Activated CD8-positive, alpha-beta T cell treated with anti-CD3 and anti-CD28 coated beads, Interleukin-2, amount 10 ng/mL, durations not matched to agents 7 days and 5 days (primary cell): ENCODE measurements around the gene TMEM72. TPM values are rescaled to one million over a fixed set of nuclear protein-coding genes. Genes with fewer than 3 reads are reported as not detected.

Experiments
- ATAC-seq: fragments of 150-1000 bp; cut with Tn5 transposase; one replicate; pipeline ENCODE4 v1.10.0; 2021; ENCODE audit warnings: moderate library complexity
- CTCF ChIA-PET: fragments of 350-600 bp; sonication (Branson Sonifier 250); formaldehyde crosslinking; loops from one replicate; lab custom pipeline; 2021; ENCODE audit warnings: antibody characterized with exemption; lab: Charles Lee
- POLR2A ChIA-PET: fragments of 350-600 bp; sonication (Branson Sonifier 250); formaldehyde crosslinking; loops from one replicate; lab custom pipeline; 2021; ENCODE audit warnings: antibody characterized with exemption; lab: Charles Lee
- DNase-seq: peaks from one replicate; pipeline ENCODE4 v3.0.0-alpha.2; 2020
- H3K27ac Mint-ChIP-seq: one replicate; pipeline ENCODE4 v1.8.0; 2021; ENCODE audit warnings: mild to moderate bottlenecking, mixed read lengths
- H3K27me3 Mint-ChIP-seq: one replicate; pipeline ENCODE4 v1.8.0; 2021; ENCODE audit warnings: low read depth, mixed read lengths
- H3K36me3 Mint-ChIP-seq: one replicate; pipeline ENCODE4 v1.8.0; 2021; ENCODE audit warnings: low read depth, mixed read lengths
- H3K4me1 Mint-ChIP-seq: one replicate; pipeline ENCODE4 v1.8.0; 2021; ENCODE audit warnings: low read depth, mixed read lengths
- H3K4me3 Mint-ChIP-seq: one replicate; pipeline ENCODE4 v1.8.0; 2021; ENCODE audit warnings: mild to moderate bottlenecking, mixed read lengths
- H3K9me3 Mint-ChIP-seq: one replicate; pipeline ENCODE4 v1.8.0; 2022; ENCODE audit warnings: mixed read lengths; ENCODE audit not compliant: insufficient read depth
- total RNA-seq, 2 experiments: library from RNA; stranded (reverse); gene quantifications; one replicate each; pipeline ENCODE4 v1.2.3, GENCODE V29; 2021

TMEM72 gene
- total RNA-seq, 2 experiments from 2014 or later, result not detected

DNA sequence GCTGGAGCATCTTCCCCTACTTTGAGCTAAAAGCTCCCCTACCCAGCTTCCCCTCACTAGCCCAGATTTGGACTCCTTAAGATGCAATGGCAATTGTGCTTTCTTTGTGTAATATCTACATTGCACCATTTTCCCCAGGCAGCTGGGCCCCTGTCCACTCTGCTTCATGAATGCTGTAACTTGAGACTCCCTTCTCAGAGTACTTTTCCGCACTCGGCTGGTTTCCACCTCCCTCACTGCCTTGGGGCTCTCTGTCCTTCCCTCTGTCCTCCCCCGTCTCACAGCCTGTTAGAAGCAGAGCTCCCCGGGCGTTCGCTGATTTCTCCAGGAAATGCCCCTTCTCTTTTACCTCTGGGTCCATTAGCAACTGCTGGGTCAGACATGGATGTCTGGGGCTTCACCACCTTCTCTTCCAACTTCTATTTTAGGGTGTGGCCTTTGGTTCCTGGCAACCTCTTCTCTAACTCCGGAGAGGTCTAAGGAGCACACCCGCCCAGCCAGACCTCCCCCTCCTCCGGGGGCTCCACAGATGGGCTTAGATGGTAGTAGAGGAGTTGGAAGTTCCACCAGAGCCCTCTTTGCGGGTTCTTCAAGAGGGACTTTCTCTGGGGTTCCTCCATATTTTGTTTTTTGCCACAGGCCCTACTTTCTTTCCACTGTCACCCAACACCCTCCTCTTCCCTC is 2.9 kb upstream of the TMEM72 start:
- DNase-seq (no peak), ATAC-seq (no peak)
- H3K9me3 Mint-ChIP-seq, result no peaks in the 10 kb centered on the region
- no peak overlapping the region for H3K27ac Mint-ChIP-seq
- ChIA-PET CTCF (interaction anchor here (1.0 to 1.1 kb wide), 2 partner anchors 25 to 51 kb away, joined by 3 read pairs; no protein-coding TSS in a partner anchor), POLR2A (no interaction called here)
- peaks cover 5% of the 10 kb centered on the region for H3K4me1 Mint-ChIP-seq
- H3K27me3 Mint-ChIP-seq, result no peaks in the 10 kb centered on the region
- no peak overlapping the region for H3K4me3 Mint-ChIP-seq
- no peaks in the 10 kb centered on the region for H3K36me3 Mint-ChIP-seq

DNA sequence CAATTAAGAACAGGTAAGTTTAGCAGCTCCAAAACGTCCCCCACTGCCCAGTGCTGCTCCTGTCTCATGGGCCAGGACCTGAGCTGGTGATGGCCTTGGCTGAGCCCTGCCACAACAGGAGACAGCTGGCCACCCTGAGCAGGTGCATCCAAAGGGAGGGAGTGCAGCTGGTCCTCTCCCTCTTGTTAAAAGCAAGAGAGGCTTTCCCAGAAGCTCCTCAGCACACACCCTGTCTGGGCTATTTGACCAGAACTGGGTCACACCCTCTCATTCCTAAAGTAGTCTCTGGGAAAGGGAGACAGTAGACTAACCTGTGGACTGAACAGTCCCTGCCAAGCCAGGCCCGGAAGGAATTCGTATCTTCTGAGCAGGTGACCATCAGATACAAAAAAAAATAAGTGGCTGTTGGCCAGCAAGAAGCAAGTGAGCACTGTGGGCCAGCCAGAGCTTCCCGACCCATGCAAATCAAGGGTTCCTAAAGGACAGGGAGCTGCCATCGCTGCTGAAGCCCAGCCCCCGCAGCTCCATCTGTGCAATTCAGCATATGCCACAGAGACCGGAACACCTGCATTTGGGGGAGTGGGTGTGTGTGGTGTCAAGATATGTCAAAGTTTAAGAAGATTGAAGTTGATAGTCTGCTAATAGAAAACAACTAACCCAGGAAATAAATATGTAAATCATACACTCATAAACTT is 2.1 kb upstream of the TMEM72 start:
- Mint-ChIP-seq H3K27me3 (no peaks in the 10 kb centered on the region), H3K27ac (no peak overlapping the region), H3K9me3 (no peaks in the 10 kb centered on the region), H3K4me3 (no peak overlapping the region), H3K4me1 (peaks cover 14% of the 10 kb centered on the region), H3K36me3 (peaks cover 2% of the 10 kb centered on the region)
- DNase-seq, result no peak
- ChIA-PET POLR2A (no interaction called here), CTCF (interaction anchor here (1.0 to 1.1 kb wide), 2 partner anchors 24 to 52 kb away, joined by 3 read pairs; no protein-coding TSS in a partner anchor)
- no peak for ATAC-seq

GRCh38 chr10:44909910-44910309 is 1.2 kb upstream of the TMEM72 start:
- H3K27ac Mint-ChIP-seq, result no peak overlapping the region
- H3K9me3 Mint-ChIP-seq, result no peaks in the 10 kb centered on the region
- ChIA-PET CTCF (no interaction called here), POLR2A (no interaction called here)
- no peak overlapping the region for H3K4me3 Mint-ChIP-seq
- ATAC-seq, result no peak
- H3K36me3 Mint-ChIP-seq, result peaks cover 2% of the 10 kb centered on the region
- H3K4me1 Mint-ChIP-seq, result peaks cover 16% of the 10 kb centered on the region
- no peaks in the 10 kb centered on the region for H3K27me3 Mint-ChIP-seq
- DNase-seq, result no peak

GRCh38 chr10:44910602-44911001 is 535 bp upstream of the TMEM72 start:
- H3K27ac Mint-ChIP-seq, result no peak overlapping the region

DNA sequence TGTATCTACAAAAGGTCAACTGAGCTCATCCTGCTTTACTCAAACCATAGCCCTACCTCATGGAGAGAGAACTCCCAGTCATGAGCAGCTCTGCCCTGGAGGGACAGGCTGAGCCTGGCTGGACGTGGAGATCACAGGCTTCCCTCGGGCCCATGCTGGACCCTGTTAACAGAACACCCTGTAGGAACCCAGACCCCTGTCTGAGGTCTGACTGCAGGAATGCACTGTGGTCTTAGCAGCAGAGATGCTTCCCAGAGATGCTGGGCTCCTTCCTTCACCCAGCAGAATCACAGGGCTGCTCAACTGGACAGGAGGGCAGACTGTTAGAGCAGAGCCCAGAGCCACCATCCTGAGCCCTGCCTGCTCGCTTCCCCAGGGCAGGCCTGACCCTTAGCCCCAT is 814 bp downstream of the TMEM72 start:
- Mint-ChIP-seq H3K27me3 (peaks cover 2% of the 10 kb centered on the region), H3K27ac (no peak overlapping the region), H3K9me3 (no peaks in the 10 kb centered on the region), H3K36me3 (peaks cover 2% of the 10 kb centered on the region), H3K4me3 (no peak overlapping the region), H3K4me1 (peaks cover 16% of the 10 kb centered on the region)
- ChIA-PET POLR2A (no interaction called here), CTCF (interaction anchor here (1.2 kb wide), 1 partner anchor 21 kb away, joined by 4 read pairs; no protein-coding TSS in a partner anchor)
- no peak for ATAC-seq
- no peak for DNase-seq

More at GRCh38 chr10:44910602-44911001, 535 bp upstream of the TMEM72 start:
- ChIA-PET CTCF (interaction anchor here (1.2 kb wide), 1 partner anchor 23 kb away, joined by 4 read pairs; no protein-coding TSS in a partner anchor), POLR2A (no interaction called here)
- no peak overlapping the region for H3K4me3 Mint-ChIP-seq
- H3K36me3 Mint-ChIP-seq, result peaks cover 2% of the 10 kb centered on the region
- H3K4me1 Mint-ChIP-seq, result peaks cover 16% of the 10 kb centered on the region
- no peaks in the 10 kb centered on the region for H3K27me3 Mint-ChIP-seq
- ATAC-seq (no peak), DNase-seq (no peak)
- H3K9me3 Mint-ChIP-seq, result no peaks in the 10 kb centered on the region

GRCh38 chr10:44913350-44914081 is 2.4 kb downstream of the TMEM72 start:
- DNase-seq, result peak; percentile 38
- ATAC-seq, result peak; percentile 64
- peaks cover 8% of the 10 kb centered on the region for H3K27me3 Mint-ChIP-seq
- ChIA-PET CTCF (interaction anchor here (1.2 to 1.3 kb wide), 3 partner anchors 8 to 20 kb away, joined by 3 to 5 read pairs (median 3); no protein-coding TSS in a partner anchor), POLR2A (interaction anchor here (1.2 kb wide), 1 partner anchor 55 kb away, joined by 3 read pairs; no protein-coding TSS in a partner anchor)
- H3K9me3 Mint-ChIP-seq, result no peaks in the 10 kb centered on the region
- H3K27ac Mint-ChIP-seq, result peak overlapping the region; percentile 84
- H3K36me3 Mint-ChIP-seq, result peaks cover 2% of the 10 kb centered on the region
- peaks cover 16% of the 10 kb centered on the region for H3K4me1 Mint-ChIP-seq
- H3K4me3 Mint-ChIP-seq, result peak overlapping the region; percentile 15

DNA sequence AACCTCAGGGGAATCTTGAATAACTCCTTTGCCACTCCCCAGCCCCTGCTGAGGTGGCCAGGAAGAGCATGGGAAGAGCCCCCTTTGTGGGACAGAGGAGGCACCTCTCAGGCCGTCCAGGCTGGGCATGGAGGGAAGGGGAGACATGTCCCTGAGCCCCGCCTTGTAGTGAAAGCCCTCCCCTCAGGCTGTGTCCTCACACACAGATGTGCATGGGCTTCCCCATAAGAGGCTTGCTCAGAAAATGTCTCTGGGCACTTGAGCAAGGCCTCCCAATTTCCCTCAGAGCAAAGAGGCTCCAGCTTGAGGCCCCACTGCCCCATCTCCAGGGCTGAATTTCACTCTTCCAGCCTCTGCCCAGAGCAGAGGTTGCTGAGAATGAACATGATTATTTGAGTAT is 3.8 kb downstream of the TMEM72 start:
- ChIA-PET CTCF (no interaction called here), POLR2A (no interaction called here)
- DNase-seq, result no peak
- H3K36me3 Mint-ChIP-seq, result peaks cover 2% of the 10 kb centered on the region
- ATAC-seq, result no peak
- peaks cover 10% of the 10 kb centered on the region for H3K27me3 Mint-ChIP-seq
- no peaks in the 10 kb centered on the region for H3K9me3 Mint-ChIP-seq
- no peak overlapping the region for H3K4me3 Mint-ChIP-seq
- peaks cover 16% of the 10 kb centered on the region for H3K4me1 Mint-ChIP-seq
- H3K27ac Mint-ChIP-seq, result no peak overlapping the region

DNA sequence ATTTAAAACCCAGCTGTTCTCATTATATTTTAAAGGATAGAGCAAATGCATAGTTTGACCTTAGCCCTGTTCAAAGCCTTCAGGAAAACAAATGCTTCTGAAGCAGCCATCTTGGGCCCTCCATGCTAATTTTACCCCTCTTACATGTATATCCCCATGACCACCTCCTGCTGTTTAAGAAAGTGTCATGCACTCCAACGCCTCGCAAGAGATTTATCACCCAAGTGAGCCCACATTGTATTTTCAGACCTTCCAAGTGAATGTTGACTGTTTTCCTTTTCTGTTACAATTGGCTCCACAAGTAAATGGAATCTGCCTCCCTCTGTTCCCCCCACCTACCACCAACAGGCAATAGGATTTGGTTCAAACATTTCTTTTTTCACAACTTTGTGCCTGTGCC is 5.3 kb downstream of the TMEM72 start:
- H3K27ac Mint-ChIP-seq, result no peak overlapping the region
- ChIA-PET POLR2A (no interaction called here), CTCF (no interaction called here)
- H3K27me3 Mint-ChIP-seq, result peaks cover 10% of the 10 kb centered on the region
- DNase-seq (no peak), ATAC-seq (no peak)
- peaks cover 2% of the 10 kb centered on the region for H3K36me3 Mint-ChIP-seq
- H3K4me3 Mint-ChIP-seq, result no peak overlapping the region
- H3K4me1 Mint-ChIP-seq, result peaks cover 16% of the 10 kb centered on the region
- H3K9me3 Mint-ChIP-seq, result no peaks in the 10 kb centered on the region

DNA sequence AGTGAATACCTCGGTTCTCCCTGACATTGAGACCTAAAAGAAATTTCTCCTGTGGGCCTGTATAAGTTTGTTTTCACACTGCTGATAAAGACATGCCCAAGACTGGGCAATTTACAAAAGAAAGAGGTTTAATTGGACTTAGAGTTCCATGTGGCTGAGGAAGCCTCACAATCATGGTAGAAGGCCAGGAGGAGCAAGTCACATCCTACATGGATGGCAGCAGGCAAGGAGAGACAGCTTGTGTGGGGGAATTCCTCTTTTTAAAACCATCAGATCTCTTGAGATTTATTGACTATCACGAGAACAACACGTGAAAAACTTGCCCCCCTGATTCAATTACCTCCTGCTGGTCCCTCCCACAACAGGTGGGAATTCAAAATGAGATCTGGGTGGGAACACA is 6.7 kb downstream of the TMEM72 start:
- no peak overlapping the region for H3K27ac Mint-ChIP-seq

GRCh38 chr10:44920252-44920651 is 9.1 kb downstream of the TMEM72 start:
- Mint-ChIP-seq H3K36me3 (no peaks in the 10 kb centered on the region), H3K4me3 (no peak overlapping the region), H3K4me1 (no peaks in the 10 kb centered on the region), H3K27me3 (peaks cover 10% of the 10 kb centered on the region), H3K27ac (no peak overlapping the region), H3K9me3 (no peaks in the 10 kb centered on the region)
- ChIA-PET POLR2A (no interaction called here), CTCF (interaction anchor here (1.1 kb wide), 1 partner anchor 13 kb away, joined by 8 read pairs; no protein-coding TSS in a partner anchor)
- ATAC-seq (no peak), DNase-seq (no peak)

More for the DNA sequence above, 6.7 kb downstream of the TMEM72 start:
- Mint-ChIP-seq H3K4me3 (no peak overlapping the region), H3K9me3 (no peaks in the 10 kb centered on the region), H3K27me3 (peaks cover 10% of the 10 kb centered on the region), H3K36me3 (peaks cover 2% of the 10 kb centered on the region), H3K4me1 (peaks cover 14% of the 10 kb centered on the region)
- ATAC-seq (no peak), DNase-seq (no peak)
- ChIA-PET CTCF (no interaction called here), POLR2A (no interaction called here)

DNA sequence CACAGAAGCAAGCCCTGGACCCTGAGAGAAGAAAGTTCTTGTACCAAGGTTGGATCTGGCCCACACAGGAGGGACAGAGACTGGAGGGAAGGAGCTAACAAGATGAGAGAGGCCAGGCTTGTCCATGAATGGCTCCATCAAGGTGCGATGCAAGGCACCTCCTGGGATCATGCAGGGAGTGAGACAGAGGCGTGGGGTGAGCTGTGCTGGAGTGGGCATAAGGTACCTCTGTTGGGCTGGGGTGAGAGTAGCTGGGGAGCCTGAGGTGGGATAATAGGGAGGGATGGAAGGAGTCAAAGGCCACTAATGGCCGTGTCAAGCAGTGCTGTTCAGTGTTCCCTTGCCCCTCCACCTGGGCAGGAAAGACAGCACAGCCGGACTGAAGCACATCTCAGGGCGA is 9.9 kb downstream of the TMEM72 start:
- Mint-ChIP-seq H3K27ac (no peak overlapping the region), H3K9me3 (no peaks in the 10 kb centered on the region), H3K4me3 (no peak overlapping the region), H3K36me3 (no peaks in the 10 kb centered on the region), H3K4me1 (no peaks in the 10 kb centered on the region), H3K27me3 (peaks cover 10% of the 10 kb centered on the region)
- ChIA-PET POLR2A (no interaction called here), CTCF (interaction anchor here (1.1 kb wide), 1 partner anchor 12 kb away, joined by 8 read pairs; no protein-coding TSS in a partner anchor)
- ATAC-seq (no peak), DNase-seq (no peak)
